GM12874 (cell line): ENCODE data around the gene CLDN16.

Experiments
- CTCF ChIP-seq: IDR thresholded peaks from 2 replicates; pipeline ENCODE4 v1.5.1; 2011; ENCODE audit warnings: low read depth, mild to moderate bottlenecking, control low read depth, low read length, moderate library complexity; ENCODE audit not compliant: insufficient read depth

CLDN16 gene

GRCh38 chr3:190378240-190378891 is 9.6 kb upstream of the CLDN16 start:
- no peak for TF ChIP-seq CTCF

GRCh38 chr3:190380184-190380583 is 7.8 kb upstream of the CLDN16 start:
- TF ChIP-seq CTCF, result no peak

- TF ChIP-seq CTCF, result no peak
Measured at GRCh38 chr3:190381441-190381840, 6.5 kb upstream of the CLDN16 start.

- TF ChIP-seq CTCF, result no peak
Measured at GRCh38 chr3:190382082-190382481, 5.9 kb upstream of the CLDN16 start.

GRCh38 chr3:190384309-190384756 is 3.6 kb upstream of the CLDN16 start:
- peak; percentile 36 for TF ChIP-seq CTCF

GRCh38 chr3:190385731-190386688 is 2.0 kb upstream of the CLDN16 start:
- TF ChIP-seq CTCF, result no peak

- TF ChIP-seq CTCF, result no peak
Measured at GRCh38 chr3:190388703-190389102, 740 bp downstream of the CLDN16 start.
